Measurements from ENCODE around the gene ANKRD30A. TPM values are rescaled to one million over a fixed set of nuclear protein-coding genes. Genes with fewer than 3 reads are reported as not detected.
"Not testable (repeated sequence)": the region's sequence is repeated elsewhere in the genome, so short reads cannot be mapped to it uniquely, and the experiment has no call there.

The ANKRD30A gene
- total RNA-seq, 1 experiment from 2014 or later: not detected

DNA sequence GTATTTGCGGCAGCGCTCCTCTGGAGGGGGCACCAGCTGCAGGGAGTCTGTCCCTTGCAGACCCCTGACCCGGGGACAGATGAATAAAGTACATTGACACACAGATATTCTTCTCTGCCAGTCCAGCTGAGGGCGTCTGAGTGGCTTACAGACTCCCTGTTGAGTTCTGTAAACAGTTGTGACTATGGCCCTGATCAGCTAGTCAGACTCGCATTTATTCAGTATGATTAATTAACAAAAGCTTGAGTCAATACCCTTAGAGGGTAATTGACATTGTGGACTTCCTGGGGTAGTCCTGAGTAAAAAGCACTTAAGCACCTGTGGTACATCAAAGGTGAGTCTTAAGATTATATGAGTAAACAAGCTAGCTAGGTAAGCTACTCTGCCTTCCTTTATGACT, 21.0 kb downstream of the ANKRD30A start (continued):
- TF ChIP-seq FOXP4 (CRISPR knock-in tag; IDR thresholded peaks at IDR 0.05): no peak
- TF ChIP-seq TP53 (CRISPR knock-in tag; IDR thresholded peaks at IDR 0.05): no peak
- no peak for TF ChIP-seq CREM (CRISPR knock-in tag; IDR thresholded peaks at IDR 0.05)

- H3K4me3 Mint-ChIP-seq; H3K27me3 Mint-ChIP-seq (ENCODE audit: low read depth); CTCF ChIA-PET; ATAC-seq; H3K4me1 Mint-ChIP-seq; POLR2A ChIA-PET; DNase-seq (ENCODE audit: low spot score); H3K27ac Mint-ChIP-seq: not testable (repeated sequence)
- peaks cover 30% of the 10 kb centered on the region for H3K36me3 Mint-ChIP-seq
- peaks cover 47% of the 10 kb centered on the region for H3K9me3 Mint-ChIP-seq
Measured at GRCh38 chr10:37162430-37162829, 37.0 kb downstream of the ANKRD30A start.

DNA sequence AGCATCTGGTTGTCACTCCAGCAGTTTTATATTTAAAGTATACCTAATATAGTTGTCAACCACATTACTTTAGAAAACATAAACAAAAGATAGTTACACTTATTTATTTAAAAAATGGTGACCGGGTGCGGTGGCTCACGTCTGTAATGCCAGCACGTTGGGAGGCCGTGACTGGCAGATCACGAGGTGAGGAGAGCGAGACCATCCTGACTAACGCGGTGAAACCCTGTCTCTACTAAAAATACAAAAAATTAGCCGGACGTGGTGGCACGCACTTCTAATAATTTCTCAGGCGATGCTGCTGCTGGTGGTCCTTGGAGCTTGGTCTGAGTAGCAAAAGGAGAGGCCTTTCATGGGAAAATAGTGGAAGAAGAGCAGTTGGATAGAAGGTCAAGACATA, 46.5 kb downstream of the ANKRD30A start:
- H3K27me3 Mint-ChIP-seq (ENCODE audit: low read depth); CTCF ChIA-PET; H3K4me3 Mint-ChIP-seq; H3K9me3 Mint-ChIP-seq; DNase-seq (ENCODE audit: low spot score); POLR2A ChIA-PET; H3K36me3 Mint-ChIP-seq; ATAC-seq; H3K4me1 Mint-ChIP-seq; H3K27ac Mint-ChIP-seq: not testable (repeated sequence)

DNA sequence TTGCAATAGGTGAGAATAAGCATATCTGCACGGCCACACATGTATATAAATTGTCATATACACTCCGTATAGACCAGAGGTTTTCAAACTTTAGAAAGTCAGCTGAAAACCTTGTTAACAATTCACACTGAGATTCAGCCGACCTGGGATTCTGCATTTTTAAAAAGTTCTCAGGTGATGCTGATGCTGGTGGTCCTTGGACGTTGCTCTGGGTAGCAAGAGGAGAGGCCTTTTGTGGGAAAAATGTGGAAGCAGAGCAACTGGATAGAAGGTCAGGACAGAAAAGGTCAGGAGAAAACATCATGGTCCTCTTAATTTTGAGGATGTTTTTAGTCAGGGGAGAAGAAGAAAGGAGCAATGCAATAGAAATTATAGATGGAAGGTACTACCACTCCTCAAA, 52.9 kb downstream of the ANKRD30A start:
- H3K27me3 Mint-ChIP-seq (ENCODE audit: low read depth); DNase-seq (ENCODE audit: low spot score); H3K36me3 Mint-ChIP-seq; H3K4me1 Mint-ChIP-seq; H3K27ac Mint-ChIP-seq; ATAC-seq; CTCF ChIA-PET; H3K4me3 Mint-ChIP-seq; POLR2A ChIA-PET: not testable (repeated sequence)
- H3K9me3 Mint-ChIP-seq: peaks cover 11% of the 10 kb centered on the region

GRCh38 chr10:37182719-37183118, 57.3 kb downstream of the ANKRD30A start:
- H3K27ac Mint-ChIP-seq; DNase-seq (ENCODE audit: low spot score); H3K27me3 Mint-ChIP-seq (ENCODE audit: low read depth); H3K4me3 Mint-ChIP-seq; H3K36me3 Mint-ChIP-seq; POLR2A ChIA-PET; H3K4me1 Mint-ChIP-seq; CTCF ChIA-PET; ATAC-seq: not testable (repeated sequence)
- H3K9me3 Mint-ChIP-seq: peaks cover 10% of the 10 kb centered on the region

GRCh38 chr10:37206132-37206531, 80.7 kb downstream of the ANKRD30A start:
- CTCF ChIA-PET: no interaction called here
- ATAC-seq: no peak
- peaks cover 21% of the 10 kb centered on the region for H3K27me3 Mint-ChIP-seq (ENCODE audit: low read depth)
- POLR2A ChIA-PET: no interaction called here
- no peak overlapping the region for H3K27ac Mint-ChIP-seq
- H3K4me3 Mint-ChIP-seq: no peak overlapping the region
- DNase-seq (ENCODE audit: low spot score): no peak
- H3K4me1 Mint-ChIP-seq: no peaks in the 10 kb centered on the region
- peaks cover 57% of the 10 kb centered on the region for H3K36me3 Mint-ChIP-seq
- peaks cover 65% of the 10 kb centered on the region for H3K9me3 Mint-ChIP-seq
- TF ChIP-seq ZSCAN18 (CRISPR knock-in tag; IDR thresholded peaks at IDR 0.05) (no peak), PRDM15 (CRISPR knock-in tag; IDR thresholded peaks at IDR 0.05) (no peak), SP1 (CRISPR knock-in tag; conservative IDR thresholded peaks at IDR 0.05) (no peak), STAT6 (CRISPR knock-in tag; conservative IDR thresholded peaks at IDR 0.05; ENCODE audit: low read depth) (no peak), ZNF423 (CRISPR knock-in tag; IDR thresholded peaks at IDR 0.05) (no peak)
- TF ChIP-seq, protein P1, sequence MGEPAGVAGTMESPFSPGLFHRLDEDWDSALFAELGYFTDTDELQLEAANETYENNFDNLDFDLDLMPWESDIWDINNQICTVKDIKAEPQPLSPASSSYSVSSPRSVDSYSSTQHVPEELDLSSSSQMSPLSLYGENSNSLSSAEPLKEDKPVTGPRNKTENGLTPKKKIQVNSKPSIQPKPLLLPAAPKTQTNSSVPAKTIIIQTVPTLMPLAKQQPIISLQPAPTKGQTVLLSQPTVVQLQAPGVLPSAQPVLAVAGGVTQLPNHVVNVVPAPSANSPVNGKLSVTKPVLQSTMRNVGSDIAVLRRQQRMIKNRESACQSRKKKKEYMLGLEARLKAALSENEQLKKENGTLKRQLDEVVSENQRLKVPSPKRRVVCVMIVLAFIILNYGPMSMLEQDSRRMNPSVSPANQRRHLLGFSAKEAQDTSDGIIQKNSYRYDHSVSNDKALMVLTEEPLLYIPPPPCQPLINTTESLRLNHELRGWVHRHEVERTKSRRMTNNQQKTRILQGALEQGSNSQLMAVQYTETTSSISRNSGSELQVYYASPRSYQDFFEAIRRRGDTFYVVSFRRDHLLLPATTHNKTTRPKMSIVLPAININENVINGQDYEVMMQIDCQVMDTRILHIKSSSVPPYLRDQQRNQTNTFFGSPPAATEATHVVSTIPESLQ (CRISPR knock-in tag; IDR thresholded peaks at IDR 0.05): no peak

Measured in WTC11 (cell line).